ENCODE measurements around the gene PPP3CA.

The PPP3CA gene

DNA sequence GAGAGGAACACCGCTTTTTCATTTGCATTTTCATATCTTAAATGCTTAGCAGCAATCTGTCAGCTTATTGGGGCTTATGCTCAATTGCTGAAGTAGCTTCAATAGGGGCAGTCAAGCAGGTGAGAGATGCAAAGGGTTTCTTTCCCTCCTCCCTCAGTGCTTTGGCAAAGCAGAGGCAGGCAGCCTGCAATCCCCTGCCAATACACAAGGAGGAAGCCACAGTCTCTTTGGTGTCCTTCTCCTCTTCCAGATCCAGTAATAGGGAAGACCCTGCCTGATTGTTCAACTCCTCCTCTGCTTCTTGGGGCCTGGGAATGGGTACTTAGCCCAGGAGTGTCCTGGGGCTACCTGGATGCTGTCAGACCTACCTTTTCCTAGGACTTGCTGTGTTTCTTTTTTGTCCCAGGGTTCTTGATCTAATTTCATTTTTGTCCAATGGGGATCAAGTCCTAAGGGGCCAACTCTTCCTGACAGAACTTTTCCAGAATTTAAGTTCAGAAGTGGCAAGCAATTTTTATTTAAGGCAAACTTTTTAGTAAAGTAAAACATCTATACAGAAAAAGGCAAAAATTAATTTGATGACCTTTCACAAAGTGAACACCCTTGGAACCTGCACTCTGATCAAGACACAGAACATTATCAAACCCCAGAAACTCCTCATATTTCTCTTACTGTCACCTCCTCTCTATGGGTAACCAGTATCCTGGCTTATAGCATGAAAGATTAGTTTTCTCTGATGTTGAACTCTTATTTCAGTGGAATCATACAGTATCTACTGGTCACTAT lies 260.3 kb downstream of the PPP3CA start:
- no peak for DNase-seq

DNA sequence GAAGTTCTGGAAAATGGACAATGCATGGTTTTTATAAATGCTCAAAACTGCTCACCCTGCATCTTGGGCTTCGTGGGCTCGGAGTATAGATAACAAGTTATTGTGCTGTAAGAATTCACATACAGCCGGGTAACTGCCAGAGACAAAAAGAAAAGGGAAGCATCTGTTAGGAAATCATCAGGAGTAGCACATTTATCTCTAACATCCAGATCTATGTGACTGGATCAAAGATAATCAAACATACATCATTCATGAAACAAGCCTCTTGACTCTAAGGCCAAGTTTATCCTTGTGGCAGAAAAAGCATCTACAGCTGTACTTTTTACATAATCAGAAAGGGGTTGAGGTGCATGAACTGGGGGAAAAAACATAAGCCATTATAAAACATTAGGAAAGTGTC lies 264.2 kb downstream of the PPP3CA start:
- no peak for DNase-seq

DNA sequence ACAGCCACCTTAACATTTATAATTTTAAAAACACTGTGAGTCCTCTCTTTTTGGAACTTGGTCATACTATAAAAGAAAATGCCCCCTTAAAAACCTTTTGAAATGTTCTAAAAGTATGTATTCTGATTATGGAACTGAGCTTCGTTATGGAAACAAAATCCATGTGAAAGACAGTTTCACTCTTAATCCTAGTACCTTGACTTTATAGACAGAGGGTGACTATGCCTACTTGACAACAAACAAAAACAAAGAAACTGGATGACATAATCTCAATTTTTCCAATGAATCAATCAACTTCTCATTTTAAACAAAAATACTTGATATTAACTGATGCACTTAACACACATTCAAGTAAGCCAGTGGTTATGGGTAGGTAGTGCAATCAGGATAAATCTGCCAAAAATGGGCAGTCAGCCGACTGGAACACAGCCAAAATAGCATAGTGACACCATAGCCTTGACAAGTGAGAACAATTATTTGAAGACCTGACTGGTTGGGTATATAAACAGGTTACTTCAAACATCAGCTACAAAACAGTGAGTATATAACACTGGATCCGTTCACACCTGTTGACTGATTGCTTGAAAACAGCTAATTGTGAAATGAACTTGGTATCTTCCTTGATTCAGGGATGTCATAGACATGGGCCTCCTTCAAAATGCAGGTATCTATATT lies 265.5 kb downstream of the PPP3CA start:
- no peak for DNase-seq

DNA sequence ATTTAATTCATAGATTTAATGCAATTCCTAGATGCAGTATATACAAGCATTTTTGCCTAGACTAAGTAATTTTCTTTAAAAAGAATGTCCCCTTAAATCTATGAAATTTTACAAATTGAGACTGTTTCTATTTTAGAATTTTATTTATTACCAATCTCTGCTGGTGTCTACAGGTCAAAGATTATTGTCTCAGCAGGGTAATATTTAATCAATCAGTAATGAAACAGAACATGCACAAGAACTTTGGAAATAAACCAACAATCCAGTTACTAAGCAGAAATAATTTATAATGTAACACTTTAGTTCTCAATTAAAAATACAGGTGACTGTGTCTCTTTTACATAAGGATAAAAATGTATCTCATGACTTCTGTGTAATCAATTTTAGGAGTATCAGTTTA lies 266.2 kb downstream of the PPP3CA start:
- no peak for DNase-seq

DNA sequence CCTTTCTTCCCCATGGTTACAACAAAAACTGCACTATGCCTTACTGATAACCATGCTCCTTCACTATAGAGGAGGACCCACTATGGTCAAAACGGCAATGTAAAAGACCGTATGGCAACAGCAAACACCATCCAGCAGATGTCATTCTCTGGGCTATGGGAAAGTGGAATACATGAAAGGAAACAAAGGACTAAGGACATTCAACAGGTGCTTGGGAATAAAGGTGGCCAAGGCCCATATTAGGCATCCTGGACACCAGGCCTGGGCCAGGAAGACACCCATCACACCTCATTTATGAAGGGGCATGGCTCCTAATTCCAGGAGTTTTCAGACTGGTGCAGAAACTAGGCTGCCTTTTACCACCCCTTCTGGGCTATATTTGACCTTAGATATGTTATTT lies 268.4 kb downstream of the PPP3CA start:
- DNase-seq = no peak

DNA sequence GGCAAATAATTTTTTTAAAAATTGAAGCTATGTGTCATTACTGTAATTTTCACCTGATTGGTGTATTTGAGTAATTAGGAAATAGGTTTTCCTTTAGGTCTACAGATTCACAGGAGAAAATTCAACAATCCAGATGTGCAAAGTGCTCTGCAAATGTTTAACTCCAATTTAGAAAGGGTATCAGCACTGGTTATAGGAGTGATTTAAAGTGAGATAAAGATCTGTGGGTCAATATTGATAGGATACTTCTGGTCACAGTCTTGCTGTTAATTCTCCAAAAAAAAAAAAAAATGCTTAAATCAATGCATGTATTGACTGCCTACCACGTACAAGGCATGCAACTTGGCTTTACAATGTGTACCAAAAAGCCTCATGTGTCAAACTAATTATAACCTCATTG lies 271.3 kb downstream of the PPP3CA start:
- DNase-seq = no peak

DNA sequence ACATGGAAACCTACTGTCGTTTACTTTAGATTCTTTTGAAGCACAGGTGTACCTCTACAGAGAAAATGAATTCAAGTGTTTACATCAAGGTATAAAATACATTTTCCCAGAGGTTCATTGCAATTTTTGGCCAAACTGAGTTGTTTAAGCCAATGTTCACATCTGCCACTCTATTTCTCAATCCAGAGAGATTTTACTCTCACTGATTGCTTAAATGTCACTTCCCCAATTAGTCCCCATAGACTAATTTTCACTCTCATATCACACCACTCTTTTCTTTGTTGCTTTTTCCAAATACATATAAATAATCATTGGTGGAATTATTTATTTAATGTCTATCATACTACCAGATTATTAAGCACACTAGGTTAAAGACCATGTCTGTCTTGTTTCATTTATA lies 271.8 kb downstream of the PPP3CA start:
- no peak for DNase-seq

DNA sequence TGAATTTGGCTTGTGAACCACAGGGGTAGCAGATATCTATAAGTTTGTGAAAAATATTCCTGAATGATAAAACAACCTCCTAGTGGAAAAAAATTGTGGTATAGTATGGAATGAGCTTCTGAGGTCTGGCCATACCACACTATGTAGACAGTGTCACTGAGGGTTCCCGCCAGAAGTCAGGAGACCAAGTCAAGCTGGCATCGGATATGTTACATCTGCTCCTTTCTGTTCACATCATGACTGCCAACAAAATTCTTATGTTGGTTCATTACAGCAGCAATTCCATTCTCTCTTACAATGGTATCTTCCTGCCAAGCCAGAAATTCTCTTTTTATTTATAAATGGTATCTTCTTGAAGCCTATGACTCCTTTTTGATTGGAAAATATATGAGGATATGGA lies 273.0 kb downstream of the PPP3CA start:
- no peak for DNase-seq

DNA sequence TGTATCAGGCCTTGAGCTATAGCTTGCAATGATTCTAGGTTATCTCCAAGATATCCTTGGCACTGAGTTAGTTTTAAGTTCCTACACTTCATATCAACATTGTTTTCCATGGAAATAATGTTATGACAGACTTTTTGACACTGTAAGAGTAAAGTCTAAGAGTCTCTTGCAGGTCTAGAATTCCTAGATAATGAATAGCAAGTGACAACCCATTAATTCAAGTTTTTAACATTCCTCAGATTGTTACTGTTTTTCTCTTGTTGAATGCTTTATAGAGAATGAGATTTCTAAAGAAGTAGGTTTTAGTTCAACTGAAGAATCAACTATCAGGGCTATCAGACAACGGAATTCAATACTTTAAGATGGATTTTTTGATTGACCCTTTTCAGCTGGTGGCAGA lies 276.1 kb downstream of the PPP3CA start:
- no peak for DNase-seq

DNA sequence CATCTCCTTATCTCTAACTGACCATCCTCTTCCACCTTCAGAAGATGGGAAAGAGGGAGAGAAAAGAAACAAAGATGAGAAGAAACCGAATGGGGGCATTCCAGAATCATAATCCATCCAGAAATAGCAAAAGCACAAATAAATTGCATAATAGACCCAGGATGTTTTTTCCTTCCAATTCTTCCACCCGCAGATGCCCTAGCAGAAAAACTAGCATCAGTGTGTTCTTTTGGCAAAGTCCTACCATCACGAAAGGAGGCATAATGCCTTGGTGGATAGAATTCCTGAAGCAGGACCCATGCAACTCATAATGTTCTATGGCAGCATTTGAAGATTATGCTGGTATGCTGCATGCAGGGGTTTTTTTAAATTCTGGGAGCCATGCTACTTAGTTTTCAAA lies 279.2 kb downstream of the PPP3CA start:
- no peak for DNase-seq

DNA sequence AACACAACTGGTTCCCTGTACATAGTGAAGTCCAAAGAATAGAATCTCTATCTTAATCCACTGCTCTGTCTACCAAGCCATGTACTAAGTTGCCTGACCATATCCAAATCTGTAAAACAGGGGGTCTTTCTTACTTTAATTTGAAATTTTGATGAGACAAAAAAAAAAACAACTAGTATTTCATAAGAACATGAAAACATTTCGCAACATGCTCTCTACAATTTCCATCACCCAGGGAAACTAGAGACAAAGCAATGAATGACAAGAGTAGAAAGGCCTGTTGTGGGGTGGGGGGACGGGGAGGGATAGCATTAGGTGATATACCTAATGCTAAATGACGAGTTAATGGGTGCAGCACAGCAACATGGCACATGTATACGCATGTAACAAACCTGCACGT lies 279.9 kb downstream of the PPP3CA start:
- DNase-seq = no peak

DNA sequence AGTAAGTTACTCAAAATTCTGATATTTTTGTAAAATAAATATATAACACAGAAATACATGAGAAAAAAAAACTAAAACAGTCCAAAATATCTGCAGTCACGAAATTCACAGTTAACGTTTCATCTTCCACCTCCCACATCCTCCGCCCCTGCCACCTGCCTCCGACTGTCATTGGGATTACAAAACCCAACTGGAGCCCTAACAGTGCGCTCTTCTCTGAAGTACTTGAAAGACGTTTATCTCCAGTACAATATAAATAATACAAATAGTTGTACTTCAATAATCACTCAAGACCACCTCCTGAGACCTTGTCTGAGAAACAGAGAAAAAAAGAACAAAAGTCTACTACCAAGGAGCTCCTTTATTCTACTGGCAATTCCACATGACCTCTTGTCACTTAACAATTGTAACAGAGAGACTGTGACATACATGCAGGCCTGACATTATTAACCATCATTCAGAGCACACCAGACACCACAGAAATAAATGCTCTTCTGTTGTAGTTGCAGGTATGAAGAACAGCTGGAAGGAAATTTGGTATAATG lies 280.6 kb downstream of the PPP3CA start:
- peak; percentile 51 for DNase-seq

DNA sequence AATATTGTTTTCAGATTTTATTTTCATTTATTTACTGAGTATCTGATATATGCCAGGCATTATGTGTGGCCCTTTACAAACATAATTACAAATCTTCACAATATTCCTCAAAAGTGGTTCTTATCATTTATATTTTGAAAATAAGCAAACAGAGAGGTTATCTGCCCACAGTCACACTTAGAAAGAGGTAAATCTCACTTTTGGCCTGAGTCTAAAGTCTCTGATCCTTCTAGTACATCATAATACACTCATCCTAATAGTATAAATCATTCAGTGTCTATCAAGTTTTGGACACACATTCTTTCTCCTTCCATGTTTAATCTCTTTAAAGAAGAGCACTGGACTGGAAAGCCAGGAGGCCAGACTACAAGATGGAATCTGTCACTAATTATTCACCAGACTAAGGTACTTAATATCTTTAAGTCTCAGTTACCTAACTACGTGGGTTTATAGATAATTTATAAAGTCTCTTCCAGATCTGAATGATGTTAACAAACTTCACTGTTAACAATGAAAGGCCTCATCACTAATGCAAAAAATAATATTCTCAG lies 281.3 kb downstream of the PPP3CA start:
- DNase-seq = peak; percentile 55

DNA sequence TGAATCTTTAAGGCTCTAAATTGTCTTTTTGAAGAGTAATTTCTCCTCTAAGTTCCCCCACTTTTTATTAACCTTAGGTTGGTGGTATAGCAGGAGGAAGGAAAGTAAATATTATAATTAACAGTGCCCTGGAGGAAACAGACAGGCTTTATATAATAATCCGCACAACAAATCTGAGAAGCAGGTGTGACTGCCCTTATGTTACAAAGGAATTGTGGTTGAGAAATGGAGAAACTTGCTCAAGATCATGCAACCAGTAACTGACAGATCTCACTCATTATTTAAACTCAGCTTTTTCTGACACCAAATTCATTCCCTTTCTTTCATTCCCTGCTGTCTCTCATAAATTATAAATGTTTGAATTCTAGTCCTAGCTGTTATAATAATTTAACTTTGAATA lies 282.0 kb downstream of the PPP3CA start:
- no peak for DNase-seq

DNA sequence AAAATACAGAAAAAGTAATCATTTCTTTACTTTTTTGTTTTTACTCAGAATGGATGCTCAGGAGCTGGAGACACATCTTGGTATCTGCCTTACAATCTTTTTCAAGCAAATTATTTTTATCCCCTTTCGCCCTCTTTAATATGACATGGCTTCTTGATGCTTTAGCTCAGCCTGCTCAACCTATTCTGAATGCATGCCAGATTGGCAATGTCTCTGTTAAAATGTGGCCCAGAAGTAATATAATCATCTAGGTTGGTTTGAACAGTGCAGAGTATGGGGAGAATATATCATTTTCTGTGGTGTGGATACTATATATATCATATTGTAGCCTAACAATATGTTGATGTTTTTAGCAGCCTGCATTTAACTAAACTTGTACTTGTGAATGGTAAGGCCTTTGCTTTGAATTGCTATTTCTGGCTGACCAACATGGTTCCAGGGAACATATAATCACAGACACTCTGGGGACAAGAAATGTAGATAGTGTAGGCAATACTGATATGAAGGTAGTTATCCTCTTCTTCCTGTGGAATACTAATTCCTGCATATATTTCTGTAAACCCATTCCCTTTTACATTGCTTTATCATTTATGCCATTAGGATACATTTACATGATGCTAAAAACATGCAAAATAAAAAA lies 282.7 kb downstream of the PPP3CA start:
- no peak for DNase-seq

DNA sequence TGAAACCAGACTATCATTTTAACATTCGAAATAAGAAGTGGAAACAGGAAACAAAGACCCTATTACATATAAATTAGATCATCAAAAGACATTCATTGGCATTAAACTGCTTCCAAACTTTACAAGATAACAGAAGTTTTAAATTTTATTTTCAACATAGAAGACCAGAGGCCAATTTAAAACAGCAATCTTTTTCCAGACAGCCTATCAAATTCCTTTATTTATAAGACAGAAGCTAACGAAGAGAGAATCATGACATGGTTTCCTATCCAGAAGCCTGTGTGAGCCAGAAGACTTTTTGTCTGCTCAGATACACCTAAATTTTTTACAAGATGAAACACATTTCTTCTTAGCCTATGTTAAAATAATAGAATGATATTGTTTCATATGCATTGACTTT lies 291.9 kb downstream of the PPP3CA start:
- no peak for DNase-seq

DNA sequence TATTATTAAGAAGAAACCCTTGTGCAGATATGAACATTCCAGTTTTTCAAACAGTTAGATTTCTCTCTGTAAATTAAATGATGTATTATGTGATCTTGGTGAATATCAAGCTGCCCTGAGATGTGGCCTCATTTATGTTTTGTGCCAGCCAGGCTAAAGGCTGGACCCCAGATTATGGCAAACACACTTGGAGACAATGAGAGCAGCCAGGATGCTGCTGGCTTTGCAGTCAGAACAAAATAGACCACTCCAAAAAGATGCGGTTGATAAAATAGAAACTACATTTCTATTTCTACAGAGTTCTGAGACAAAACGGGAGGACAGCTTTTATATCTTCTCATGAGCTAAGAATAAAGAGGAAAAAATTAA lies 296.5 kb downstream of the PPP3CA start:
- no peak for DNase-seq

DNA sequence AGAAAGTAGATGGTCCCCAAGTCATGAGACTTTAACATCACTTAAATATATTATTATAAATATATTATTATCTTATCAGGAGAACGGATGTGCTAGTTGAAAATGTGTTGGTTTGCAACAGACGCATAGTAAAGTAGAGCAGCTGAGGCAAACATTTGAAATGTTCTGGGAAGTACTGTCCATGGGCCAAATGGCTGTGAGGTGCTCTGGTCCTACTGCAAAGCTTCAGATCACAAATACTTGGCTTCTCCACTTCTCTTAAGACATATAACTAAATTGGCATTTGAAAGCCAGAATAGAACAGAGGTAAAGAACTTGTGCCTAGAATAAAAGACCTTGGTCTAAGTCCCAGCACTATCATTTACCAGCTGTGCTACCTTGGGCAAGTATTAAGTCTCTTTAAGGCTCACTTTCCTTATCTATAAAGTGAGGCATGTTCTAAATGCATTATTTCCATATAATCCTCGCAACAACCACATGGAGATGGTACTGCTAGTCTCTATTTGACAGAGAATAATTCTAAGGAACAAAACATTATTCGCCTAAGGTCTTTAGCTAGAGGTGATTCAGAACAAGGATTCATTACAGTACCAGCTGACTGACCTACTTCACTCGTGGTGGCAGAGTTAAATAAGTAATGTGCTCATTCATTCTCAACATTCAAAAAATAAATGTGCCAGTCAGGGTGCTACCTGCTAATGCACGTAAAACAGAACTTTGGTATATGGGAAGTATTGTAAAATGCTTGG lies 297.1 kb downstream of the PPP3CA start:
- no peak for DNase-seq

DNA sequence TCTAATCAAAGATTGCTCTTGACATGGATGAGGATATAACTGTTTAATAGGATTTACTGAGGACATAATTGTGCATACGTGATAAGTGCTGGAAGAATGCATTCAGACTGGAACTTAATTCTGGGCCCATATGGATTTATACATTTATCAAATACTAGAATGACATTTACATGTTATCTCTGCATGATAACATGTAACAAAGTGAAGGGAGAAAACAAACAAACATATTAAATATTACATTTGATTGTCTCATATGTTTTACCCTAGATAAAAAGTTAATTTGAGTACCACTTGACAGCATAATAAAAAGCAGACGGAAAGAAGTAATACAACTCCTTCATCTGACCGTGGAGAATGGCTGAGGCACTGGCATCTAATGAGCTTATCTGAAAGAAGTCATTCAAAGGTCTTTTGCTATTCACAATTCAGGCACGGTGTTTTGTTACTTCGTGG lies 297.8 kb downstream of the PPP3CA start:
- DNase-seq = no peak

DNA sequence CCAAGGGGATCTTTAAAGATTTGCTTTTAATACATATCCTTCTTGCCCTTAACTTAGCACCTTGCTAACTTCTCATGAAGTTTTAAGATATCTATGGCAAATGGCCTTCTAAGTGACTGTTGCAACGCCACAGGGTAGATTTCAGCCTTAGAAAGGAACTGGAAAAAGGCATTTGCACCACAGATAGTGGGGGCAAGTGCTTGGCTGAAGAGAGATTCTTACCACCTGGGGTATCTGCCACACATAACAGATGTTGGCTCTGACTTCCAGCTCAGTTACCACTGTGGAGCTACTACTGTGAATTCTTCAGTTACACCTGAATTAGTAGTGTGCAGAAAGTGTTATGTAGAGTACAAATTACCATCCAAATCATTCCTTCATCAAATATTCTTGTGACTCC lies 302.6 kb downstream of the PPP3CA start:
- DNase-seq = no peak

DNA sequence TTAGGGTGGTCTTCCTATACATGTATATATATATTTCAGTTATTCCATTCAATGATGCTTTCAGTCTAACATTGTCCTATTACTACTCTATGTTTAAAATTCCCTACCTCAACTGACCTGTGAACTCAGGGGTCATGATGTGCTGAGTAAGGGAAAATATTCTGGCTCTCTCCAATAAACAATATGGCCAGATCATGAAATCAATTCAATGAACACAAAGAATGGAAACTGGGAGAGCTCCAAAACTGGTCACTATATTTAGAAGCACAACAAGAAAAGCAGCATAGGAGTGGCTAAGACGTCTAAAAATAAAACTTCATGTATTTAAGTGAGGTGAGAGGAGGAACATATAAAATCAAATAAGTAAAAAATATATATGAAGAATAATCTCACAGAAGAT lies 304.5 kb downstream of the PPP3CA start:
- DNase-seq = no peak

DNA sequence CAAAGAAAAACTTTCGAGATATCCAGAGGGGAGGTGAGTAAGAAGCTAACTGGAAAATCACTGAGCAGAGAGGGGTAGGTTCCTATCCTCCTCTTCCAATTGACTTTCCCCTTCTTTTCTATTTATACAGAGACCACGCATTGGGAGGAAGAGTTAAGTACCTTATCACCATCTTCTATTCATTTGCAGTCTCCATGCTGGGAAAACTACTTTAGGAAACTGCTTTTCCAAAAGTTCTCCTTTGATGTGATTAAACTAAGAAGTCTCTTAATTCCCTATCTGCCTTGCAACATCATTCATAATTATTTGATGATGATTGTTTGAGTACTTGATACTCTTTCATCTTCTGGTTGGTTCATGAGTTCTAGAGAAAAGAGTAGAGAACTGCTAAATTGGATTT lies 306.6 kb downstream of the PPP3CA start:
- no peak for DNase-seq

DNA sequence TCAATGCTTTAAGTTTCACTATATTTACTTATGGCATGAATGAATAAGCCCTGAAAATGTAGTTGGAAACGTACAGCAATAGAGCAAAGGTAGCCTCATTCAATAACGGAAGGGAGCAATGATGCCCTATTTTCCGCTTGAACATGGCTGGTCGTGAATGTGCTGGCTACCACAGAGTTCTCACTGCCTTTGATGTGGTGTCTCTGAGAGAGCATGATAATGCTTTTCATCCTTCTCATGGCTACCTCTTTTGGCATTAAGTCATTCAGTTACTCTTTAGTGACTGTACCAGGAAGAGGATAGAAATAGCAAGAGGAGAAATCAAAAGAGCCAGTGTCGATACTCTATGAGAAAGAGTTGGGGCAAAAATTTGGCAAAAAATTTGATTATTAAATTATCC lies 308.0 kb downstream of the PPP3CA start:
- DNase-seq = no peak
